Heart left ventricle (tissue), 16 donors: ENCODE results near the gene POLR3F. TPM values are rescaled to one million over a fixed set of nuclear protein-coding genes. Genes with fewer than 3 reads are reported as not detected.

Source experiments
- ATAC-seq, 4 donors: fragments of 200-7000 bp; cut with Tn5 transposase; one replicate each; pipeline ENCODE4 v1.9.1; 2020 to 2022; ENCODE audit warnings: moderate library complexity in 4 of 4, mild to moderate bottlenecking in 3 of 4, moderate number of reproducible peaks in 1 of 4
- DNase-seq, 5 donors: peaks; one replicate each; pipeline ENCODE4 v3.0.0-alpha.2; 2020
- H3K27ac ChIP-seq, 12 donors: fragments of 200-600 bp; sonication (generic) in 4 of 12; one replicate each; pipeline versions ENCODE4 v1.5.0 to v1.8.0; 2016 to 2022; ENCODE audit warnings: mild to moderate bottlenecking in 2 of 12
- H3K27me3 ChIP-seq, 9 donors: fragments of 200-600 bp; sonication (generic) in 2 of 9; one replicate each; pipeline versions ENCODE4 v1.5.1 to v1.8.0; 2016 to 2022; ENCODE audit warnings: mild to moderate bottlenecking in 3 of 9
- H3K36me3 ChIP-seq, 9 donors: fragments of 200-600 bp; sonication (generic) in 2 of 9; one replicate each; pipeline versions ENCODE4 v1.5.0 to v1.8.0; 2018 to 2022; ENCODE audit warnings: mild to moderate bottlenecking in 2 of 9
- H3K4me1 ChIP-seq, 12 donors: fragments of 200-600 bp; sonication (generic) in 4 of 12; one replicate each; pipeline versions ENCODE4 v1.5.0 to v1.8.0; 2016 to 2022; ENCODE audit warnings: mild to moderate bottlenecking in 3 of 12
- H3K4me3 ChIP-seq, 12 donors: fragments of 200-600 bp; sonication (generic) in 4 of 12; one replicate each; pipeline versions ENCODE4 v1.5.0 to v1.8.0; 2017 to 2022; ENCODE audit warnings: mild to moderate bottlenecking in 9 of 12, moderate library complexity in 4 of 12
- H3K9me3 ChIP-seq, 12 donors: fragments of 200-600 bp; sonication (generic) in 4 of 12; one replicate each; pipeline versions ENCODE4 v1.5.0 to v1.8.0; 2016 to 2022; ENCODE audit warnings: mild to moderate bottlenecking in 1 of 12
- POLR2A ChIP-seq, 2 donors: fragments of 450-650 bp; IDR thresholded peaks; one replicate each; pipeline ENCODE4 v1.6.1; 2017; ENCODE audit warnings: antibody characterized with exemption in 2 of 2, mild to moderate bottlenecking in 2 of 2, moderate library complexity in 2 of 2
- WGBS, 4 donors: extraction: QIAGEN DNeasy Blood & Tissue Kit in 2 of 4; methylation state at CpG; one replicate each; pipeline versions ENCODE4 v1.1.5 to v1.1.7; 2013 to 2018; 5-methylcytosine and 5-hydroxymethylcytosine counted together
- intact Hi-C, 10 donors: fragments of 100-400 bp; cut with DNase I; formaldehyde crosslinking; loops; one replicate each; pipeline versions ENCODE4 v1.11.1 to v1.14.2; 2022
- polyA plus RNA-seq, 2 donors: library from polyadenylated mRNA; stranded (reverse); fragments of 200-250 nt; gene quantifications; one replicate each; pipeline ENCODE4 v1.2.3, GENCODE V29; 2013
- total RNA-seq, 9 donors: library from RNA; depleted of rRNA in 2 of 9; stranded (reverse); fragments of >200 nt in 2 of 9; fragmentation: NEBNext Ultra II Directional in 3 of 9; extraction: Animal tissue kit (Norgen Biotek cat#: 25700) in 3 of 9; gene quantifications; one replicate each; pipeline versions ENCODE4 v1.1.0 to v1.2.4, GENCODE V29; 2016 to 2023
- TF ChIP-seq, protein P1 (sequence below), 12 donors: fragments of 200-600 bp; sonication (generic) in 4 of 12; IDR thresholded peaks; one replicate each; pipeline versions ENCODE4 v1.5.0 to v1.8.0; 2018 to 2022; ENCODE audit warnings: antibody characterized with exemption in 12 of 12, mild to moderate bottlenecking in 5 of 12
- donor health status: ischemic (EF 13 %, LVEDD 7.1; RV severe dilation, severe dysfunction).
- donor health status: healthy with polysubstance abuse.
- donor health status: DM: no; HTN: yes; CAD: no.
- donor health status: DM: no; HTN: no; CAD: no.
- donor health status: ischemic (EF 25% LVEDD 6.9; RV normal size, moderate dysfunction).
- donor health status: ischemic (EF 25% LVEDD 5.7; RV mildly dilated, moderate dysfunction).
- donor health status: healthy.
- donor health status: DM: yes; HTN: yes; CAD: no.
- donor health status: ischemic (EF 35%, LVEDD 5.7; RV mildly dilated, moderate dysfunction).
- donor health status: nonischemic (EF 11% LVEDD 7.7; RV severe dilation, severe dysfunction).
- donor health status: DM: yes; HTN: yes; CAD: no.
- donor health status: PGD.
- donor health status: ischemic (EF 29% LVEDD 5.4; RV normal size, mild dysfunction).
- donor health status: nonischemic (EF 23%, LVEDD 6.1; RV moderate dilation, normal function).

POLR3F gene
- total and polyA plus RNA-seq, 11 donors = 5.2 to 12.0 (median 8.0) TPM

- Histone ChIP-seq H3K27me3 (no peaks in the 10 kb centered on the region), H3K4me1 (no peaks in the 10 kb centered on the region), H3K4me3 (no peak overlapping the region), H3K27ac (no peak overlapping the region), H3K36me3 (peaks cover 0 to 90% (median 87%) of the 10 kb centered on the region in 9 donors), H3K9me3 (no peaks in the 10 kb centered on the region)
- DNase-seq (no peak), ATAC-seq (no peak)
- 93 to 95% (median 94%) methylated on average over 2 of the region's 2 CpGs for WGBS, 4 donors
- intact Hi-C loops = no loop called here
- TF ChIP-seq, protein P1, sequence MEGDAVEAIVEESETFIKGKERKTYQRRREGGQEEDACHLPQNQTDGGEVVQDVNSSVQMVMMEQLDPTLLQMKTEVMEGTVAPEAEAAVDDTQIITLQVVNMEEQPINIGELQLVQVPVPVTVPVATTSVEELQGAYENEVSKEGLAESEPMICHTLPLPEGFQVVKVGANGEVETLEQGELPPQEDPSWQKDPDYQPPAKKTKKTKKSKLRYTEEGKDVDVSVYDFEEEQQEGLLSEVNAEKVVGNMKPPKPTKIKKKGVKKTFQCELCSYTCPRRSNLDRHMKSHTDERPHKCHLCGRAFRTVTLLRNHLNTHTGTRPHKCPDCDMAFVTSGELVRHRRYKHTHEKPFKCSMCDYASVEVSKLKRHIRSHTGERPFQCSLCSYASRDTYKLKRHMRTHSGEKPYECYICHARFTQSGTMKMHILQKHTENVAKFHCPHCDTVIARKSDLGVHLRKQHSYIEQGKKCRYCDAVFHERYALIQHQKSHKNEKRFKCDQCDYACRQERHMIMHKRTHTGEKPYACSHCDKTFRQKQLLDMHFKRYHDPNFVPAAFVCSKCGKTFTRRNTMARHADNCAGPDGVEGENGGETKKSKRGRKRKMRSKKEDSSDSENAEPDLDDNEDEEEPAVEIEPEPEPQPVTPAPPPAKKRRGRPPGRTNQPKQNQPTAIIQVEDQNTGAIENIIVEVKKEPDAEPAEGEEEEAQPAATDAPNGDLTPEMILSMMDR (IDR thresholded peaks at IDR 0.05) = no peak
- no peak for TF ChIP-seq POLR2A (IDR thresholded peaks at IDR 0.05)
These were observed 60.1 kb downstream of the POLR3F start for GRCh38 chr20:18527339-18527738.

GRCh38 chr20:18527836-18528235, 60.6 kb downstream of the POLR3F start:
- ATAC-seq (no peak), DNase-seq (no peak)
- Histone ChIP-seq H3K27me3 (no peaks in the 10 kb centered on the region), H3K9me3 (no peaks in the 10 kb centered on the region), H3K4me1 (no peaks in the 10 kb centered on the region), H3K27ac (no peak overlapping the region), H3K36me3 (peaks cover 0 to 95% (median 92%) of the 10 kb centered on the region in 9 donors), H3K4me3 (no peak overlapping the region)
- TF ChIP-seq, protein P1 (IDR thresholded peaks at IDR 0.05) = no peak
- TF ChIP-seq POLR2A (IDR thresholded peaks at IDR 0.05) = no peak
- 88 to 100% (median 95%) methylated on average over 2 of the region's 2 CpGs for WGBS, 4 donors
- intact Hi-C loops = no loop called here

DNA sequence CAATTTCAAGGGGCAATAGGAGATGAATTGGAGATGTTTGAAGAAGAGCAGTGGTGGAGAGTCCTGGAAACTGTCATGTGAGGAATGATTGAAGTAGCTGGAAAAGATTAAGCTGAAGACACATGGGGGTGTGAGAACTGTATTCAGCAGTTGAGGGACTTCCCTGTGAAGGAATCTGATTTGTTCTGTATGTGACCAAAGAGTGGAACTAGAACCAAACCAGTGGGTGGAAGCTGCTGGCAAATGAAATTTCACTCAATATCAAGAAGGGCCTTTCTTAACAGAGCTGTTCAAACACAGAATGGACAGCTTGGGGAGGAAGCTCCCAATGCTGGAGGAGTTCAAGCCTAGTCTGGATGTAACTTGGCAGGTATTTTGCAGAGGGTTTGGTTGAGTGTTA, 61.9 kb downstream of the POLR3F start:
- no peaks in the 10 kb centered on the region for H3K4me1 ChIP-seq
- no peaks in the 10 kb centered on the region for H3K27me3 ChIP-seq
- TF ChIP-seq, protein P1 (IDR thresholded peaks at IDR 0.05) = no peak
- no peak for TF ChIP-seq POLR2A (IDR thresholded peaks at IDR 0.05)
- H3K27ac ChIP-seq = no peak overlapping the region
- no peak for ATAC-seq
- H3K36me3 ChIP-seq = peaks cover 0 to 100% (median 97%) of the 10 kb centered on the region in 9 donors
- intact Hi-C loops = no loop called here
- H3K9me3 ChIP-seq = no peaks in the 10 kb centered on the region
- H3K4me3 ChIP-seq = no peak overlapping the region
- DNase-seq = no peak

DNA sequence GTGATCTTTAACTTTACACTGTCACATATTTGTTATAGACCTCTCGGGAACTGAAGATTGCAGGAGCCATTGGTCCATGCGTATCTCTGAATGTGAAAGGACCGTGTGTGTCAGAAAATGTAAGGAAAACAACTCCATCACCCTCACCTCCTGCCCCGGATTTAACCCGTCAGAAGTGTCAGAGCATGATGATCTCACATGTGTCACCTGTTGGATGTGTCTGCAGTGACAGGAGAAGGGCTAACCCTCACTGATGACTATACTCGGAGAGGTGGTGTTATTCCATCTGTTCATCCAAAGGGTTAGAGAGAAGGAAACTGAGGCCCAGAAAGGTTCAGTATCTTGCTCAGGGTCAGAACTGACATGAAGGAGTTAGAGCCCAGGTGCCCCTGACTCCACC, 65.4 kb downstream of the POLR3F start:
- H3K9me3 ChIP-seq = no peaks in the 10 kb centered on the region
- TF ChIP-seq, protein P1 (IDR thresholded peaks at IDR 0.05) = no peak
- no peak for TF ChIP-seq POLR2A (IDR thresholded peaks at IDR 0.05)
- ATAC-seq = no peak
- no peak overlapping the region for H3K27ac ChIP-seq
- intact Hi-C loops = no loop called here
- no peaks in the 10 kb centered on the region for H3K27me3 ChIP-seq
- H3K4me1 ChIP-seq = no peaks in the 10 kb centered on the region
- WGBS, 4 donors = 78 to 95% (median 91%) methylated on average over 6 of the region's 6 CpGs
- DNase-seq = no peak
- peaks cover 0 to 97% (median 90%) of the 10 kb centered on the region in 9 donors for H3K36me3 ChIP-seq
- no peak overlapping the region for H3K4me3 ChIP-seq
